Measurements from ENCODE around the gene ROPN1. TPM values are rescaled to one million over a fixed set of nuclear protein-coding genes. Genes with fewer than 3 reads are reported as not detected.

The ROPN1 gene
- total and polyA plus RNA-seq, 9 donors = 0.08 to 0.16 (median 0.13) TPM; not detected in 6

- no peaks in the 10 kb centered on the region for H3K4me1 ChIP-seq (ENCODE audit: control insufficient read depth, insufficient read depth, low read length)
- no peaks in the 10 kb centered on the region for H3K9me3 ChIP-seq (replicated peaks; ENCODE audit: control insufficient read depth, low read depth, low read length)
- no peak overlapping the region for H3K27ac ChIP-seq (ENCODE audit: low read length)
- no peaks in the 10 kb centered on the region for H3K27me3 ChIP-seq (ENCODE audit: control insufficient read depth, insufficient read depth, low read length)
- DNase-seq = no peak
- 75% methylated on average over 1 of the region's 6 CpGs for WGBS (ENCODE audit: insufficient coverage)
- H3K4me3 ChIP-seq (ENCODE audit: low read length) = no peak overlapping the region
- H3K36me3 ChIP-seq (ENCODE audit: control insufficient read depth, insufficient read depth, low read length) = peaks cover 40% of the 10 kb centered on the region
Measured at GRCh38 chr3:123951522-123952447, 40.1 kb downstream of the ROPN1 start.

GRCh38 chr3:123949641-123950040, 42.3 kb downstream of the ROPN1 start:
- WGBS (ENCODE audit: insufficient coverage) = 90% methylated on average over 1 of the region's 2 CpGs
- Histone ChIP-seq H3K4me3 (ENCODE audit: low read length) (no peak overlapping the region), H3K36me3 (ENCODE audit: control insufficient read depth, insufficient read depth, low read length) (peaks cover 35% of the 10 kb centered on the region), H3K9me3 (replicated peaks; ENCODE audit: control insufficient read depth, low read depth, low read length) (no peaks in the 10 kb centered on the region), H3K4me1 (ENCODE audit: control insufficient read depth, insufficient read depth, low read length) (no peaks in the 10 kb centered on the region), H3K27ac (ENCODE audit: low read length) (no peak overlapping the region), H3K27me3 (ENCODE audit: control insufficient read depth, insufficient read depth, low read length) (no peaks in the 10 kb centered on the region)
- DNase-seq = no peak

- 93% methylated on average over 3 of the region's 9 CpGs for WGBS (ENCODE audit: insufficient coverage)
- H3K9me3 ChIP-seq (replicated peaks; ENCODE audit: control insufficient read depth, low read depth, low read length) = no peaks in the 10 kb centered on the region
- H3K36me3 ChIP-seq (ENCODE audit: control insufficient read depth, insufficient read depth, low read length) = peaks cover 38% of the 10 kb centered on the region
- no peaks in the 10 kb centered on the region for H3K4me1 ChIP-seq (ENCODE audit: control insufficient read depth, insufficient read depth, low read length)
- H3K4me3 ChIP-seq (ENCODE audit: low read length) = no peak overlapping the region
- H3K27me3 ChIP-seq (ENCODE audit: control insufficient read depth, insufficient read depth, low read length) = no peaks in the 10 kb centered on the region
- no peak overlapping the region for H3K27ac ChIP-seq (ENCODE audit: low read length)
- no peak for DNase-seq
Measured at GRCh38 chr3:123948449-123948848, 43.5 kb downstream of the ROPN1 start.

- Histone ChIP-seq H3K4me3 (ENCODE audit: low read length) (no peak overlapping the region), H3K27me3 (ENCODE audit: control insufficient read depth, insufficient read depth, low read length) (no peaks in the 10 kb centered on the region), H3K27ac (ENCODE audit: low read length) (no peak overlapping the region), H3K4me1 (ENCODE audit: control insufficient read depth, insufficient read depth, low read length) (no peaks in the 10 kb centered on the region), H3K9me3 (replicated peaks; ENCODE audit: control insufficient read depth, low read depth, low read length) (no peaks in the 10 kb centered on the region), H3K36me3 (ENCODE audit: control insufficient read depth, insufficient read depth, low read length) (peaks cover 36% of the 10 kb centered on the region)
- no peak for DNase-seq
Measured at GRCh38 chr3:123947482-123947881, 44.4 kb downstream of the ROPN1 start.

GRCh38 chr3:123941542-123941941, 50.4 kb downstream of the ROPN1 start:
- Histone ChIP-seq H3K27ac (ENCODE audit: low read length) (no peak overlapping the region), H3K36me3 (ENCODE audit: control insufficient read depth, insufficient read depth, low read length) (peaks cover 15% of the 10 kb centered on the region), H3K4me3 (ENCODE audit: low read length) (no peak overlapping the region), H3K9me3 (replicated peaks; ENCODE audit: control insufficient read depth, low read depth, low read length) (no peaks in the 10 kb centered on the region), H3K4me1 (ENCODE audit: control insufficient read depth, insufficient read depth, low read length) (no peaks in the 10 kb centered on the region), H3K27me3 (ENCODE audit: control insufficient read depth, insufficient read depth, low read length) (no peaks in the 10 kb centered on the region)
- DNase-seq = no peak
- WGBS (ENCODE audit: insufficient coverage) = no CpG with 5 or more reads among the region's 1 CpG

- Histone ChIP-seq H3K27ac (ENCODE audit: low read length) (no peak overlapping the region), H3K4me3 (ENCODE audit: low read length) (no peak overlapping the region), H3K9me3 (replicated peaks; ENCODE audit: control insufficient read depth, low read depth, low read length) (no peaks in the 10 kb centered on the region), H3K4me1 (ENCODE audit: control insufficient read depth, insufficient read depth, low read length) (no peaks in the 10 kb centered on the region), H3K36me3 (ENCODE audit: control insufficient read depth, insufficient read depth, low read length) (peaks cover 15% of the 10 kb centered on the region), H3K27me3 (ENCODE audit: control insufficient read depth, insufficient read depth, low read length) (no peaks in the 10 kb centered on the region)
- no CpG with 5 or more reads among the region's 2 CpGs for WGBS (ENCODE audit: insufficient coverage)
- DNase-seq = peak; percentile 4
Measured at GRCh38 chr3:123941121-123941520, 50.8 kb downstream of the ROPN1 start.

GRCh38 chr3:123939706-123940105, 52.2 kb downstream of the ROPN1 start:
- Histone ChIP-seq H3K9me3 (replicated peaks; ENCODE audit: control insufficient read depth, low read depth, low read length) (no peaks in the 10 kb centered on the region), H3K4me1 (ENCODE audit: control insufficient read depth, insufficient read depth, low read length) (no peaks in the 10 kb centered on the region), H3K27ac (ENCODE audit: low read length) (no peak overlapping the region), H3K36me3 (ENCODE audit: control insufficient read depth, insufficient read depth, low read length) (peaks cover 15% of the 10 kb centered on the region), H3K4me3 (ENCODE audit: low read length) (no peak overlapping the region), H3K27me3 (ENCODE audit: control insufficient read depth, insufficient read depth, low read length) (no peaks in the 10 kb centered on the region)
- no peak for DNase-seq
- WGBS (ENCODE audit: insufficient coverage) = no CpG with 5 or more reads among the region's 2 CpGs

- Histone ChIP-seq H3K27me3 (ENCODE audit: control insufficient read depth, insufficient read depth, low read length) (no peaks in the 10 kb centered on the region), H3K4me3 (ENCODE audit: low read length) (no peak overlapping the region), H3K27ac (ENCODE audit: low read length) (no peak overlapping the region), H3K36me3 (ENCODE audit: control insufficient read depth, insufficient read depth, low read length) (peaks cover 4% of the 10 kb centered on the region), H3K4me1 (ENCODE audit: control insufficient read depth, insufficient read depth, low read length) (no peaks in the 10 kb centered on the region), H3K9me3 (replicated peaks; ENCODE audit: control insufficient read depth, low read depth, low read length) (no peaks in the 10 kb centered on the region)
- WGBS (ENCODE audit: insufficient coverage) = no CpG with 5 or more reads among the region's 2 CpGs
- DNase-seq = no peak
Measured at GRCh38 chr3:123936400-123936799, 55.5 kb downstream of the ROPN1 start.

GRCh38 chr3:123935830-123936229, 56.1 kb downstream of the ROPN1 start:
- Histone ChIP-seq H3K27ac (ENCODE audit: low read length) (no peak overlapping the region), H3K9me3 (replicated peaks; ENCODE audit: control insufficient read depth, low read depth, low read length) (no peaks in the 10 kb centered on the region), H3K4me3 (ENCODE audit: low read length) (no peak overlapping the region), H3K4me1 (ENCODE audit: control insufficient read depth, insufficient read depth, low read length) (no peaks in the 10 kb centered on the region), H3K36me3 (ENCODE audit: control insufficient read depth, insufficient read depth, low read length) (peaks cover 4% of the 10 kb centered on the region), H3K27me3 (ENCODE audit: control insufficient read depth, insufficient read depth, low read length) (no peaks in the 10 kb centered on the region)
- no peak for DNase-seq

GRCh38 chr3:123934250-123934649, 57.7 kb downstream of the ROPN1 start:
- no peak for DNase-seq
- Histone ChIP-seq H3K27me3 (ENCODE audit: control insufficient read depth, insufficient read depth, low read length) (no peaks in the 10 kb centered on the region), H3K9me3 (replicated peaks; ENCODE audit: control insufficient read depth, low read depth, low read length) (no peaks in the 10 kb centered on the region), H3K4me1 (ENCODE audit: control insufficient read depth, insufficient read depth, low read length) (no peaks in the 10 kb centered on the region), H3K27ac (ENCODE audit: low read length) (no peak overlapping the region), H3K4me3 (ENCODE audit: low read length) (no peak overlapping the region), H3K36me3 (ENCODE audit: control insufficient read depth, insufficient read depth, low read length) (peaks cover 10% of the 10 kb centered on the region)
- WGBS (ENCODE audit: insufficient coverage) = no CpG with 5 or more reads among the region's 2 CpGs

GRCh38 chr3:123930445-123930844, 61.5 kb downstream of the ROPN1 start:
- peaks cover 13% of the 10 kb centered on the region for H3K36me3 ChIP-seq (ENCODE audit: control insufficient read depth, insufficient read depth, low read length)
- no peaks in the 10 kb centered on the region for H3K9me3 ChIP-seq (replicated peaks; ENCODE audit: control insufficient read depth, low read depth, low read length)
- no peak overlapping the region for H3K27ac ChIP-seq (ENCODE audit: low read length)
- DNase-seq = no peak
- H3K4me1 ChIP-seq (ENCODE audit: control insufficient read depth, insufficient read depth, low read length) = no peaks in the 10 kb centered on the region
- no peaks in the 10 kb centered on the region for H3K27me3 ChIP-seq (ENCODE audit: control insufficient read depth, insufficient read depth, low read length)
- H3K4me3 ChIP-seq (ENCODE audit: low read length) = no peak overlapping the region
